ENCODE results near the gene LCP2.

Gene LCP2

GRCh38 chr5:170297589-170298462 is at the start of gene LCP2:
Gene LCP2, minus strand, starts transcription at chr5:170297777. Its CDS starts 166 bp downstream, at chr5:170297611.
- H3K4me3 ChIP-seq (ENCODE audit: low read depth, low read length), result peak within 1 kb of the TSS; percentile 98
- TF ChIP-seq CTCF (IDR thresholded peaks at IDR 0.05; ENCODE audit: borderline replicate concordance, insufficient read depth, low read depth, low read length), result no peak

DNA sequence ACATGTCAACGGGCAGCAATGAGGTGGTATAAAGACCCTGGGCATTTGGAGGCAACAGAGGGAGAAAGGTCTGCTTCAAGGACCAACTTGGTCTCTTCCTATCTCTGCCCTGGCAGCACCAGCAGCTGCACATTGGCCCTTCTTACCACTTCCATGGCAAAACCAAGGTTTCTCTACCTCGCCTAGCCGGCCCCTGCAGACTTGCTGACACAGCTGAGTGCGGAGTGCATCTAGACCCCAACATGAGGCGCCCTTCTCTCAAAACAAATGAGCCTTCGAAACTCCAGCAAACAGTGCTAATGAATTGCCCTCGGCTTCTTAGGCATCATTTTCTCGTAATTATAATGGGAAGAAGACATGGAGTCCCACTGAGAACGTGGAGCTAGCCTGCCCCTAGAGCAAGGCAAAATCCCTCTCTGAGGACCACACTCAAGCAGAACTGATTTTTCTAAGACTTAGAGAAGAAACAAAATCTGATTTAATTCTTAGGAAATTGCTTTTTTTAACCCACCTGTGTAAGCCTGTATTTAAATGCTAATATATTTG is 49.5 kb upstream of the LCP2 start:
- no peak for TF ChIP-seq CTCF (IDR thresholded peaks at IDR 0.05; ENCODE audit: borderline replicate concordance, insufficient read depth, low read depth, low read length)
- no peak overlapping the region for H3K4me3 ChIP-seq (ENCODE audit: low read depth, low read length)

DNA sequence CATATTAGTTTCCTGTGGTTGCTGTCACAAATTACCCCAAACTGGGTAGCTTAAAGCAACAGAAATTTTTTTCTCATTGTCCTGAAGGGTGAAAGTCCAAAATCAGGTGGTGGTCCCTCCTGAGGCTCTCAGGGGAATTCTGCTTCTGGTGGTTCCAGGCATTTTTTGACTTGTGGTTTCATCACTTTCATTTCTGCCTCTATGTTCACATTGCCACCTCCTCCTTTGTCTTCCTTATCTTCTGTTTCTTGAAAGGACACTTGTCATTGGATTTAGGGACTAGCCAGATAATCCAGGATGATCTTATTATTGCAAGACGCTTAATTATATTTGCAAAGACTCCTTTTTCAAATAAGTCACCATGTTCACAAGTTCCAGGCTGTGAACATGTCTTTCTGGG is 48.4 kb upstream of the LCP2 start:
- TF ChIP-seq CTCF (IDR thresholded peaks at IDR 0.05; ENCODE audit: borderline replicate concordance, insufficient read depth, low read depth, low read length), result no peak

DNA sequence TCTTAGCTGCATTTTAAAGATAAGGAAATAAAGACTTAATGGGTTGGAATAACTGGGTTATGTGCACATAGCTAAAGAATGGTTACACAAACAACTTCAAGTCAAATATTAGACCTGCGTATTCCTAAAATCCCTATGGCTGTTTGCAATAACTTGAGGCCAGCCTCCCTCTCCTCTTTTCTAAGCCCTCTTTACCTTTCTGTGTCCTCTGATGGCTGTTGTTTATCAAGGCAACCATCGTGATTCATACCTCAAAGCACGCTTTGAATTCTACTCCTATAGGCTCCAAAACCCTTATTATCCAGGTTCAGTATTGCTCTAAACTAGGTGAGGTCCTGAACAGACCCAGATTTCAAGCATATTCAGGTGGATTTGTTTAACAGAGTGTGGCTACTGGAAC is 45.6 kb upstream of the LCP2 start:
- no peak for TF ChIP-seq CTCF (IDR thresholded peaks at IDR 0.05; ENCODE audit: borderline replicate concordance, insufficient read depth, low read depth, low read length)

More for the DNA sequence above, 48.4 kb upstream of the LCP2 start:
- no peak overlapping the region for H3K4me3 ChIP-seq (ENCODE audit: low read depth, low read length)

DNA sequence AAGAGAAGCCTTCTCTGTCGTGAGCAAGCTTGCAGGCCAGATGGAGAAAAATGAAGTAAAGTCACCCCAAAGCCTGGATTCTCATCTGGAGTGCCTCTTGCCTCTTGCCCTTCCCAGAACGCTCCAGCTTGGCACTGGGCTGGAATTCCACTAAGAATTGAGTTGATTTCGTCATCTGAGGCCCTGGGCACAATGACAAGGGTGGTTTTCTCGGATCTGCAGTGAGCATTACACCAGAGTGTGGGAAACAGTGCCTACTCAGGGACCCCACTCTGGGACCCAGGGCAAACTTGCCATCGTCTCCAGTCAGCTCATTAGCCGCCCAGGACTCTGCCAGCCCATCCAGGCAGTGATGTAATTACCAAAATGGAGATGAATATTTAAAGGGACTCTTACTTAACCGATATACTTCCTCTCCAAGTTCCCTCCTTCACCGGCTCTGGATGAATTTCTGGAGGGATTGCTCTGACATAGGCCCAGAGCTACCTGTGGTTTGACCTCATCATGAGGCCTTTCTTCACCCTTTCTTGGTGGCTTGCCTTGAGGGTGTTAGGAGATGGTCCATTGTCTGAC is 44.7 kb upstream of the LCP2 start:
- no peak overlapping the region for H3K4me3 ChIP-seq (ENCODE audit: low read depth, low read length)
- no peak for TF ChIP-seq CTCF (IDR thresholded peaks at IDR 0.05; ENCODE audit: borderline replicate concordance, insufficient read depth, low read depth, low read length)

More for the DNA sequence above, 45.6 kb upstream of the LCP2 start:
- H3K4me3 ChIP-seq (ENCODE audit: low read depth, low read length), result no peak overlapping the region

DNA sequence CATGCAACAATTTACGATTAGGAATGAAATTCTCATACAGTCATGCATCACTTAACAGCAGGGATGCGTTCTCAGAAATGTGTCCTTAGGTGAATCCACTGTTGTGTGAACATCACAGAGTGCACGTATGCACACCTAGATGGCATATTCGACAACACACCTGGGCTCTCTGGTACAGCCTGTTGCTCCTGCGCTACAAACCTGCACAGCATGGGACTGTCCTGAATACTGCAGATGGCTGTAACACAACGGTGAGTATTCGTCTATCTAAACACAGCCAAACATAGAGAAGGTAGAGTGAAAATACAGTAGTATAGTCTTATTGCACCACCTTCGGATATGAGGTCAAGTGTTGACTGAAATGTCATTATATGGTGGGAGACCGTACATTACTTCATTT is 44.0 kb upstream of the LCP2 start:
- no peak overlapping the region for H3K4me3 ChIP-seq (ENCODE audit: low read depth, low read length)
- no peak for TF ChIP-seq CTCF (IDR thresholded peaks at IDR 0.05; ENCODE audit: borderline replicate concordance, insufficient read depth, low read depth, low read length)
